GM12801 (cell line): ENCODE results near the gene MAP4K4.

Experiments used
- TF ChIP-seq, protein P1 (sequence below): IDR thresholded peaks from one replicate; pipeline ENCODE4 v1.5.1; 2011; ENCODE audit warnings: control low read depth; ENCODE audit not compliant: insufficient read length; ENCODE audit errors: extremely low read depth

MAP4K4 gene

DNA sequence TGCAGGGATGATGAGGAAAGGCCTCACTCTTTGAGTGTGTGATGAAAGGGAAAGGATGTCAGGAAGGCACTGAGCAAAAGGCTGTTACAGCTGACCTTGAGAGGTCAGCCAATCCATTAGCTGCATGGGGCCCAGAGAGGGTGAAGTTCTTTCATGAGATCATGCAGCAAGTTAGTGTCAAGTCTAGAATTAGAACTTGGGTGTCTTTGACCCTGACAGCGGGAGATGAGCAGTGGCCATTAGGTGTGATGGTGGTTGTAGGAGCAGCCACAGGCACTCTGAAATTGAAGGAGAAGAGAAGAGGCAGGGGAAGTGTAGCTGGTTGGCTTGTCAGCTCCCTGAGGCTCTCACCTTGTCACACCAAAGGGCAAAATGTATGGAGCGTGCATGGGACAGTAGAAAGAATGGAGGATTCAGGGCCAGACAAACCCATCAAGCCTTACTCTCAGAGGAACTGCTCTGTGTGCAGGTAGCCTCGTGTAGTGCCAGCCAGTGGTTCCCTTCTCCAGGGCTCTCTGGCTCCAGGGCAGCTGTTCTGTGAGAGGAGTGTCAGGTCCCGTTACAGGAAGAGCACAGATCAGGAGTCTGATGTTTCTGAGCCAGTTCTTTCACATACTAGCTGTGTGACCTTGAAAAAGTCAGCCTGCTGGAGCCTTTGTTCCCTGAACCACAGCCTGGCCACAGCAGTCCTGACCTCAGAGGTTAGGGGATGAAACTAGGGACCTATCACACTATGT, 35.9 kb downstream of the MAP4K4 start:
- TF ChIP-seq, protein P1, sequence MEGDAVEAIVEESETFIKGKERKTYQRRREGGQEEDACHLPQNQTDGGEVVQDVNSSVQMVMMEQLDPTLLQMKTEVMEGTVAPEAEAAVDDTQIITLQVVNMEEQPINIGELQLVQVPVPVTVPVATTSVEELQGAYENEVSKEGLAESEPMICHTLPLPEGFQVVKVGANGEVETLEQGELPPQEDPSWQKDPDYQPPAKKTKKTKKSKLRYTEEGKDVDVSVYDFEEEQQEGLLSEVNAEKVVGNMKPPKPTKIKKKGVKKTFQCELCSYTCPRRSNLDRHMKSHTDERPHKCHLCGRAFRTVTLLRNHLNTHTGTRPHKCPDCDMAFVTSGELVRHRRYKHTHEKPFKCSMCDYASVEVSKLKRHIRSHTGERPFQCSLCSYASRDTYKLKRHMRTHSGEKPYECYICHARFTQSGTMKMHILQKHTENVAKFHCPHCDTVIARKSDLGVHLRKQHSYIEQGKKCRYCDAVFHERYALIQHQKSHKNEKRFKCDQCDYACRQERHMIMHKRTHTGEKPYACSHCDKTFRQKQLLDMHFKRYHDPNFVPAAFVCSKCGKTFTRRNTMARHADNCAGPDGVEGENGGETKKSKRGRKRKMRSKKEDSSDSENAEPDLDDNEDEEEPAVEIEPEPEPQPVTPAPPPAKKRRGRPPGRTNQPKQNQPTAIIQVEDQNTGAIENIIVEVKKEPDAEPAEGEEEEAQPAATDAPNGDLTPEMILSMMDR: no peak

- TF ChIP-seq, protein P1: no peak
Measured at GRCh38 chr2:101734505-101735165, 37.1 kb downstream of the MAP4K4 start.

DNA sequence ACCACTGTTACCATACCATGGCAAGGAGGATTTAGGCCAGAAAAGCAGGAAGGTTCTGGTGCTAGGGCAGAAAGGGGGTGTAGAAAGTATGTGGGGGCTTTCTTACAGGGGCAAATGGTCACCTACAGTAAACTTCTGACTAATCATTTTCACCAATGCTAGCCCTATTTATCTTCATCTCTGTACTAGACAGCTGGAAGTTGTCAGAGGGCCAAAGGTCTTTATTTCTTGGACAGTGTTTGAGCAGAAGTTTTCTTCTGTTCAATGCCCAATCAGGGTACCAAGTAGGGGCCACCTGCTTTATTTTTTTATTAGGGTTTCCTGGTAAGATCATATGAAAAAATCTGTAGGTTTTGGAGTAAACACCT, 37.6 kb downstream of the MAP4K4 start:
- TF ChIP-seq, protein P1: no peak

- TF ChIP-seq, protein P1: no peak
Measured at GRCh38 chr2:101736233-101736632, 38.7 kb downstream of the MAP4K4 start.

GRCh38 chr2:101736861-101737291, 39.4 kb downstream of the MAP4K4 start:
- TF ChIP-seq, protein P1: no peak

- TF ChIP-seq, protein P1: no peak
Measured at GRCh38 chr2:101737478-101738255, 40.2 kb downstream of the MAP4K4 start.

- TF ChIP-seq, protein P1: no peak
Measured at GRCh38 chr2:101738649-101739048, 41.1 kb downstream of the MAP4K4 start.
